ENCODE results near the gene STEAP4. TPM values are rescaled to one million over a fixed set of nuclear protein-coding genes. Genes with fewer than 3 reads are reported as not detected.

The STEAP4 gene
- polyA plus RNA-seq, 1 of the 3 experiments (the other 2 are of a cell fraction), result not detected

GRCh38 chr7:88256906-88257305 lies 49.8 kb downstream of the STEAP4 start:
- Histone ChIP-seq H3K9me3 (peaks cover 7% of the 10 kb centered on the region; the same call in 1 of the 2 replicates), H3K27me3 (ENCODE audit: insufficient read depth) (no peaks in the 10 kb centered on the region), H3K4me2 (no peak overlapping the region), H4K20me1 (ENCODE audit: insufficient read depth) (no peaks in the 10 kb centered on the region), H3K9ac (no peak overlapping the region), H3K9me2 (no peaks in the 10 kb centered on the region), H2AFZ (ENCODE audit: low read depth) (no peak overlapping the region), H3K36me3 (replicated peaks in 1 of 2; ENCODE audit: control insufficient read depth in 1 of 2, insufficient read depth in 2 of 2, low read length in 1 of 2) (no peaks in the 10 kb centered on the region), H3F3A (replicated peaks; ENCODE audit: insufficient read depth) (no peaks in the 10 kb centered on the region), H3K79me2 (ENCODE audit: insufficient read depth) (no peaks in the 10 kb centered on the region), H3K4me1 (ENCODE audit: control insufficient read depth in 1 of 2, insufficient read depth in 2 of 2, low read depth in 1 of 2, low read length in 1 of 2) (no peaks in the 10 kb centered on the region; a peak in 1 of 4 replicates), H3K4me3 (ENCODE audit: low read depth in 2 of 2, low read length in 1 of 2) (no peak overlapping the region), H3K27ac (ENCODE audit: low read depth in 2 of 2, low read length in 1 of 2) (no peak overlapping the region)
- no peak for TF ChIP-seq TCF12 (IDR thresholded peaks at IDR 0.05)
- no peak for TF ChIP-seq TEAD4 (IDR thresholded peaks at IDR 0.05; ENCODE audit: borderline replicate concordance, insufficient read depth)
- no peak for TF ChIP-seq MEF2A (IDR thresholded peaks at IDR 0.05; ENCODE audit: borderline replicate concordance, low read depth)
- TF ChIP-seq GATA2 (CRISPR knock-in tag; IDR thresholded peaks at IDR 0.05), result no peak
- no peak for TF ChIP-seq ZBTB33 (IDR thresholded peaks at IDR 0.05; ENCODE audit: borderline replicate concordance, low read depth)
- TF ChIP-seq EP300 (IDR thresholded peaks at IDR 0.05; ENCODE audit: borderline replicate concordance in 1 of 2, low read depth in 1 of 2, low read length in 1 of 2), result no peak
- no peak for TF ChIP-seq YY1 (IDR thresholded peaks at IDR 0.05; ENCODE audit: low read depth)
- no peak for TF ChIP-seq REST (IDR thresholded peaks at IDR 0.05; ENCODE audit: low read depth, low read length)
- no peak for TF ChIP-seq CHD2 (IDR thresholded peaks at IDR 0.05; ENCODE audit: low read length, partially characterized antibody)
- TF ChIP-seq POLR2AphosphoS5 (IDR thresholded peaks at IDR 0.05; ENCODE audit: low read depth, low read length), result no peak
- no peak for TF ChIP-seq MAX (IDR thresholded peaks at IDR 0.05; ENCODE audit: low read depth)
- TF ChIP-seq SIN3A (IDR thresholded peaks at IDR 0.05; ENCODE audit: borderline replicate concordance, low read depth, low read length), result no peak
- no peak for TF ChIP-seq NRF1 (IDR thresholded peaks at IDR 0.05; ENCODE audit: low read depth, low read length)
- TF ChIP-seq CTCF (IDR thresholded peaks at IDR 0.05), result no peak
- TF ChIP-seq EZH2phosphoT487 (IDR thresholded peaks at IDR 0.05; ENCODE audit: borderline replicate concordance, low read depth), result no peak
- POLR2A ChIA-PET, result no interaction called here
- DNase-seq, result no peak
- CTCF ChIA-PET, result no interaction called here
